Activated naive CD8-positive, alpha-beta T cell treated with anti-CD3 and anti-CD28 coated beads, Interleukin-2, amount 10 ng/mL, durations not matched to agents 7 days and 5 days (primary cell): ENCODE data around the gene CAPN8. TPM values are rescaled to one million over a fixed set of nuclear protein-coding genes. Genes with fewer than 3 reads are reported as not detected.

Experiments
- ATAC-seq: fragments of 150-1000 bp; cut with Tn5 transposase; one replicate; pipeline ENCODE4 v1.10.0; 2021; ENCODE audit warnings: low read depth, moderate library complexity
- POLR2A ChIA-PET: fragments of 350-600 bp; sonication (Branson Sonifier 250); formaldehyde crosslinking; loops from one replicate; lab custom pipeline; 2021; ENCODE audit warnings: antibody characterized with exemption; lab: Charles Lee
- DNase-seq: peaks from one replicate; pipeline ENCODE4 v3.0.0; 2021
- H3K27ac Mint-ChIP-seq: one replicate; pipeline ENCODE4 v1.8.0; 2022; ENCODE audit warnings: mild to moderate bottlenecking, mixed read lengths
- H3K27me3 Mint-ChIP-seq: one replicate; pipeline ENCODE4 v1.8.0; 2022; ENCODE audit warnings: mild to moderate bottlenecking, moderate library complexity, mixed read lengths
- H3K36me3 Mint-ChIP-seq: one replicate; pipeline ENCODE4 v1.8.0; 2021; ENCODE audit warnings: mild to moderate bottlenecking, mixed read lengths
- H3K4me1 Mint-ChIP-seq: one replicate; pipeline ENCODE4 v1.8.0; 2021; ENCODE audit warnings: mixed read lengths
- H3K4me3 Mint-ChIP-seq: one replicate; pipeline ENCODE4 v1.8.0; 2022; ENCODE audit warnings: mild to moderate bottlenecking, moderate library complexity, mixed read lengths
- H3K9me3 Mint-ChIP-seq: one replicate; pipeline ENCODE4 v1.8.0; 2021; ENCODE audit warnings: mixed read lengths
- total RNA-seq, 2 experiments: library from RNA; stranded (reverse); gene quantifications; one replicate each; pipeline ENCODE4 v1.2.3, GENCODE V29; 2021

CAPN8 gene
- total RNA-seq, 2 experiments from 2014 or later, result 0.28 TPM; not detected in 1

DNA sequence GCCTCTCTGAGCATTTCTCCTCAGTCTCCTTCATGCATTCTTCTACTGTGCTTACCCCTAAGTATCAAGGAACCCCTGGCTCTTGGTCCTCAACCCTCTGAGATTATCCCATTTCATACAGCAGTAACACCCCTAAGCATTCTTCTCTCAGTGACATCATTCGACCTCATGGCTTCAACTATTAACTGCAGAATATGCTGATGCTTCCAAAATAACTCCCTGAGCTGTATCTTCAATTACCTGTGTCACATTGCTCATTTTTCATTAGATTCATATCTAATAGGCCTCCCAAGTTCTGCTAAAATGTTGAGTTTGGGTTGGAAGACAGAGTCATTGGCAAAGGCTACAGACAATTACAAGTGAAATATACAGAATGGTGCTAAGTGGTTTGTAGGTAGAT lies 7.5 kb downstream of the CAPN8 start:
- no peak for ATAC-seq
- POLR2A ChIA-PET, result no interaction called here
- Mint-ChIP-seq H3K9me3 (no peaks in the 10 kb centered on the region), H3K36me3 (no peaks in the 10 kb centered on the region), H3K27ac (no peak overlapping the region), H3K4me3 (no peak overlapping the region), H3K27me3 (peaks cover 16% of the 10 kb centered on the region), H3K4me1 (peaks cover under 1% of the 10 kb centered on the region)
- DNase-seq, result no peak

DNA sequence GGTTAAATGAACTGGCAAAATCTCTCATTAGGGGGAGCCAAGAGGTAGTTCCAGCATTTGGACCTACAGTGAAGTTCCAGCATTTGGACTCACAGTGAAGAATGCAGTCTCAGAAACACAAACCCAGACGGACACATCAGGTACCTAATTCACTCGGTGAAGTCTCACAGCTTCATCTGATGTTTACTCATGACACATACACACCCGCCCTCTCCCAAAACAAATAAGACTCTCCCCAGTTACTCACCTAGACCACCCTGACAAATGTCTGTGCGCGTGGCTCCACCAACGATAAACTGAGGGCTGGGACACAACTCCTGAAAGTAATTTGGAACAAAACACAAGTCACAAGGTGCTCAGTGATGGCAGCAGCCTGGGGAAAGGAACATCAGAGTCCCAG lies 11.4 kb downstream of the CAPN8 start:
- Mint-ChIP-seq H3K9me3 (no peaks in the 10 kb centered on the region), H3K27me3 (peaks cover 12% of the 10 kb centered on the region), H3K27ac (no peak overlapping the region), H3K36me3 (no peaks in the 10 kb centered on the region), H3K4me1 (no peaks in the 10 kb centered on the region), H3K4me3 (no peak overlapping the region)
- DNase-seq, result no peak
- POLR2A ChIA-PET, result no interaction called here
- ATAC-seq, result no peak

DNA sequence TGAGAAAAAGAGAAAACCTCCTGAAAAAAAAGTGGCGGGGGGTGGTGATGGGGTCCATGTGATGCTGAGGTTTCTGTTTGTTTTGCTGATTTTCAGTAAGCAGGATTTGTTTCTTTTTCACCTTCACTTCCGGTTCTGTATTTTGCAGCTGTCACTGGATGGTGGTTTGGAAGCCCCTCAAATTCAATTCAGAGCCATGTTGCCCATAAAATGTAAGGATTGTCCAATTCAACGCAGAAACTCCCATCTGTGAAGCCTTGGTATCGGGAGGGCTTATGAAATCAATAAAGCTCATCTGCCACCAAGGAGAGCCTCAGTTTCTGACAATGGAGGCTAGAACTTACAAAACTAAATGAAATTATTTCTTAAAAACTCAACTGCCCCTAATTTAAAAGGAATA lies 12.1 kb downstream of the CAPN8 start:
- Mint-ChIP-seq H3K4me3 (no peak overlapping the region), H3K27ac (no peak overlapping the region), H3K36me3 (no peaks in the 10 kb centered on the region), H3K4me1 (no peaks in the 10 kb centered on the region), H3K9me3 (no peaks in the 10 kb centered on the region), H3K27me3 (peaks cover 13% of the 10 kb centered on the region)
- ATAC-seq (no peak), DNase-seq (no peak)
- POLR2A ChIA-PET, result no interaction called here

GRCh38 chr1:223653015-223653414 lies 12.5 kb downstream of the CAPN8 start:
- Mint-ChIP-seq H3K36me3 (no peaks in the 10 kb centered on the region), H3K27ac (no peak overlapping the region), H3K27me3 (peaks cover 14% of the 10 kb centered on the region), H3K4me1 (no peaks in the 10 kb centered on the region), H3K4me3 (no peak overlapping the region), H3K9me3 (no peaks in the 10 kb centered on the region)
- POLR2A ChIA-PET, result no interaction called here
- ATAC-seq (no peak), DNase-seq (no peak)

DNA sequence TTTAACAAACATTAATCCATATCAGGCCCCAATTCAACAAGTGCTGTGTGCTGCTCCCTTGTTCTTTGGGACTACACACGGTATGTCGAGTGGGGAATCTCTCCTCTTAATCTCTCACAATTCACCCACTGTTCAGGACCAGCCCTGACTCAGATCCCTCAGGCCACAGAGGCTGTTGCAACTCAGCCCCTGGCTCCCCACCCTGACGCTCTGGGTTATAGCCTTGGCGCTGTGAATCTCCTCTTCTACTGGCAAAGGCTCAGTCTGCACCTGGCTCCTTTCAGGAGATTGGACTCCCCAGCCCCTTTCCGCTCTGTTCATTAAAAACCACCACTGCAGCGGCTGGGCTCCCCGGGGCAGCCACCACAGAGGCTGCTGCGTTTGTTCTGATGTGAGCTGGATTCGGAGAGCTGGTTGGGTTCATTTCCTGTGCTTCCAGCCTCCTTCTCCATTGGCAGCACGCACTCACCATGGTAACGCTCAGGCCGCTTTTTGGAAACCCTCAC lies 13.0 kb downstream of the CAPN8 start:
- no peak overlapping the region for H3K27ac Mint-ChIP-seq
- H3K4me1 Mint-ChIP-seq, result no peaks in the 10 kb centered on the region
- DNase-seq (no peak), ATAC-seq (no peak)
- H3K9me3 Mint-ChIP-seq, result no peaks in the 10 kb centered on the region
- peaks cover 14% of the 10 kb centered on the region for H3K27me3 Mint-ChIP-seq
- no peaks in the 10 kb centered on the region for H3K36me3 Mint-ChIP-seq
- no peak overlapping the region for H3K4me3 Mint-ChIP-seq
- POLR2A ChIA-PET, result no interaction called here

- no peak overlapping the region for H3K4me3 Mint-ChIP-seq
- DNase-seq (no peak), ATAC-seq (no peak)
- H3K9me3 Mint-ChIP-seq, result no peaks in the 10 kb centered on the region
- POLR2A ChIA-PET, result no interaction called here
- H3K27me3 Mint-ChIP-seq, result peaks cover 17% of the 10 kb centered on the region
- H3K36me3 Mint-ChIP-seq, result no peaks in the 10 kb centered on the region
- no peak overlapping the region for H3K27ac Mint-ChIP-seq
- no peaks in the 10 kb centered on the region for H3K4me1 Mint-ChIP-seq
These were observed 14.1 kb downstream of the CAPN8 start for GRCh38 chr1:223651291-223651991.

GRCh38 chr1:223650465-223650864 lies 15.0 kb downstream of the CAPN8 start:
- Mint-ChIP-seq H3K4me1 (no peaks in the 10 kb centered on the region), H3K9me3 (no peaks in the 10 kb centered on the region), H3K36me3 (no peaks in the 10 kb centered on the region), H3K27me3 (peaks cover 16% of the 10 kb centered on the region), H3K4me3 (no peak overlapping the region), H3K27ac (no peak overlapping the region)
- ATAC-seq (no peak), DNase-seq (no peak)
- POLR2A ChIA-PET, result no interaction called here

DNA sequence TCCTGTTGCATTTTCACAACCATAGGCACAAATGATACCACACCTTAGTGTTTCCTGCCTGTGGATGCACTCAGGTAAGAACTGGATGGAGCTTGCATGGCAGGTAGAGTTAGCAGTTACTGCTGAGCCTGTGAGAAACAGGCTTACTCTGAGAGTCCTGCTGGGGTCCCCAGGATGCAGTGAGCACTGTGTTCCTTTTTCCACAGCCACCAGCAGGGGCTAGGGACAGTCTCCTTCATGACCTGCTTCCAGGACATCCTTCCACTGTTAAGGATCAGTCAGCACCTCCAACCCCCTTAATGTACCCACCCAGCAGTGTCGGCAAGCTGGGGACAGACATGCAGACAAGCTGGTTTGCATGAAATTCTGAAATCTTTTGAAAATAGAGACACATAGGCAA lies 16.3 kb downstream of the CAPN8 start:
- Mint-ChIP-seq H3K9me3 (no peaks in the 10 kb centered on the region), H3K4me1 (no peaks in the 10 kb centered on the region), H3K36me3 (no peaks in the 10 kb centered on the region), H3K4me3 (no peak overlapping the region), H3K27me3 (peaks cover 13% of the 10 kb centered on the region), H3K27ac (no peak overlapping the region)
- POLR2A ChIA-PET, result no interaction called here
- ATAC-seq, result no peak
- DNase-seq, result no peak

DNA sequence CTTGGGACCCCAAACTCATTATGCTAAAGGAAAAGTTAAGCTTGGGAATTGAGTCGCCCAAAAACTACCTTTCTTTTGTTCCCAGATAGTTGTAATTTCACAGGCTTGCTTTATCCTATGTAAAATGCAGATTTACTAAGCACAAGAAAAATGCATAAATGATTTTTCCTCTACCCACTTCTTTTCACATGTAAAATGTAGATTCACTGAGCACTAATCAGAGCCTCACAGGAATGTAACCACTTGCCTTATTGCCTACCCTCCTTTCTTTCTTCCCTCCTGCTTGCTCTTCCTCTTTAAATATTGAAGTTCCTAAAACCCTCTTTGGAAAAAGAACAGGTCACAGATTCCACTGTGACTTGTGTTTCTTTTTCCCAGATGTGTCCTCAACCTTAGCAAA lies 18.3 kb downstream of the CAPN8 start:
- DNase-seq, result no peak
- no peak overlapping the region for H3K4me3 Mint-ChIP-seq
- no peaks in the 10 kb centered on the region for H3K9me3 Mint-ChIP-seq
- H3K4me1 Mint-ChIP-seq, result no peaks in the 10 kb centered on the region
- no peak overlapping the region for H3K27ac Mint-ChIP-seq
- H3K27me3 Mint-ChIP-seq, result peaks cover 10% of the 10 kb centered on the region
- no peak for ATAC-seq
- H3K36me3 Mint-ChIP-seq, result no peaks in the 10 kb centered on the region
- POLR2A ChIA-PET, result no interaction called here

- DNase-seq (no peak), ATAC-seq (no peak)
- Mint-ChIP-seq H3K27ac (no peak overlapping the region), H3K4me1 (no peaks in the 10 kb centered on the region), H3K27me3 (peaks cover 10% of the 10 kb centered on the region), H3K4me3 (no peak overlapping the region), H3K9me3 (peaks cover 2% of the 10 kb centered on the region), H3K36me3 (no peaks in the 10 kb centered on the region)
- POLR2A ChIA-PET, result no interaction called here
These were observed 19.6 kb downstream of the CAPN8 start for GRCh38 chr1:223645903-223646302.

- H3K27me3 Mint-ChIP-seq, result peaks cover 8% of the 10 kb centered on the region
- no peak overlapping the region for H3K27ac Mint-ChIP-seq
- peaks cover 12% of the 10 kb centered on the region for H3K9me3 Mint-ChIP-seq
- DNase-seq, result no peak
- H3K4me3 Mint-ChIP-seq, result no peak overlapping the region
- no peaks in the 10 kb centered on the region for H3K36me3 Mint-ChIP-seq
- no peak for ATAC-seq
- POLR2A ChIA-PET, result no interaction called here
- H3K4me1 Mint-ChIP-seq, result peaks cover 4% of the 10 kb centered on the region
These were observed 23.3 kb downstream of the CAPN8 start for GRCh38 chr1:223642237-223642636.

DNA sequence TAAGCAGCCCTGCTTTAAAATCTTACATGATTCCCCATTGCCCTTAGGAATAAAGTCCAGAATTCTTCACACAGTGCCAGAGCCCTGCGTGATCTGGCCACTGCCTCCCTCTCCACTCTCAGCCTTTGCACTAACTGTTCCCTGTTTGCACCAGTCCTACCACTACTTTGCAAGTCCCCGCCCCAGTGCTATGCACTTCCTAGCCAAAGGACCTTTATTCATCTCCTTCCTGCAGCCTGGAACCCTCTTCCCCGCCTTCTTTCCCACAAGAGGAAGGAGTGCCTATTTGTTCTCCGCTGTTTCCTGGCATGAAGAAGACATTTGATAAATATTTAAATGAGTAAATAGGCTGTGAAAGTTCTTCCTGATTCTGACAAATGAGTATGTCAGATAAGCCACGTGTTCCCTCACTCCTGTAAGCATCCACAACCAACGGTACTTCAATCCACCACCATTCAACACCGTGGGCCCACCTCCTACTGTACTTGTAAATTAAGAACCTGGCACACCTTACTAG lies 23.9 kb downstream of the CAPN8 start:
- H3K27me3 Mint-ChIP-seq, result peaks cover 13% of the 10 kb centered on the region
- POLR2A ChIA-PET, result no interaction called here

GRCh38 chr1:223639331-223639749 lies 26.2 kb downstream of the CAPN8 start:
- ATAC-seq, result no peak
- no peak for DNase-seq
- H3K27me3 Mint-ChIP-seq, result peaks cover 10% of the 10 kb centered on the region
- H3K27ac Mint-ChIP-seq, result no peak overlapping the region
- no peaks in the 10 kb centered on the region for H3K36me3 Mint-ChIP-seq
- POLR2A ChIA-PET, result no interaction called here
- peaks cover 15% of the 10 kb centered on the region for H3K9me3 Mint-ChIP-seq
- no peak overlapping the region for H3K4me3 Mint-ChIP-seq
- H3K4me1 Mint-ChIP-seq, result peaks cover 4% of the 10 kb centered on the region

More for the DNA sequence above, 23.9 kb downstream of the CAPN8 start:
- H3K9me3 Mint-ChIP-seq, result peaks cover 15% of the 10 kb centered on the region
- no peak for DNase-seq
- no peaks in the 10 kb centered on the region for H3K36me3 Mint-ChIP-seq
- no peak overlapping the region for H3K4me3 Mint-ChIP-seq
- H3K27ac Mint-ChIP-seq, result no peak overlapping the region
- no peak for ATAC-seq
- peaks cover 4% of the 10 kb centered on the region for H3K4me1 Mint-ChIP-seq

GRCh38 chr1:223635236-223635635 lies 30.3 kb downstream of the CAPN8 start:
- Mint-ChIP-seq H3K27me3 (peaks cover 12% of the 10 kb centered on the region), H3K4me1 (peaks cover 4% of the 10 kb centered on the region), H3K36me3 (no peaks in the 10 kb centered on the region), H3K9me3 (peaks cover 14% of the 10 kb centered on the region), H3K27ac (no peak overlapping the region), H3K4me3 (no peak overlapping the region)
- DNase-seq, result no peak
- POLR2A ChIA-PET, result no interaction called here
- no peak for ATAC-seq
